Brain microvascular endothelial cell (primary cell): ENCODE data around the gene PPFIA3.
"Not testable (repeated sequence)": the region's sequence is repeated elsewhere in the genome, so short reads cannot be mapped to it uniquely, and the experiment has no call there.

Source experiments
- DNase-seq: peaks from one replicate; pipeline ENCODE4 v3.0.0-alpha.2; 2020
- H3K27ac ChIP-seq: fragments of 250-450 bp; sonication (Bioruptor Pico); 2 replicates; pipeline ENCODE4 v1.5.1; 2020; ENCODE audit warnings: mild to moderate bottlenecking, moderate library complexity
- H3K27me3 ChIP-seq: fragments of 250-450 bp; sonication (Bioruptor Pico); replicated peaks from 2 replicates; pipeline ENCODE4 v1.5.1; 2020; ENCODE audit warnings: mild to moderate bottlenecking
- H3K36me3 ChIP-seq: fragments of 250-450 bp; sonication (Bioruptor Pico); replicated peaks from 2 replicates; pipeline ENCODE4 v1.5.1; 2020; ENCODE audit warnings: mild to moderate bottlenecking
- H3K4me3 ChIP-seq: 2 replicates; pipeline ENCODE4 v1.5.1; 2011; ENCODE audit warnings: low read depth, mild to moderate bottlenecking, control low read depth, low read length, moderate library complexity
- in situ Hi-C: cut with HindIII; loops from 2 replicates; pipeline ENCODE4 v1.10.0; 2017; ENCODE audit warnings: low sequenced_read_pairs, low pct_ligation_motif_present
- TF ChIP-seq, protein P1 (sequence below): IDR thresholded peaks from 2 replicates; pipeline ENCODE4 v1.5.1; 2011; ENCODE audit warnings: low read depth, mild to moderate bottlenecking, moderate library complexity, low read length, control low read depth, inconsistent platforms; ENCODE audit errors: missing control alignments

Gene PPFIA3

DNA sequence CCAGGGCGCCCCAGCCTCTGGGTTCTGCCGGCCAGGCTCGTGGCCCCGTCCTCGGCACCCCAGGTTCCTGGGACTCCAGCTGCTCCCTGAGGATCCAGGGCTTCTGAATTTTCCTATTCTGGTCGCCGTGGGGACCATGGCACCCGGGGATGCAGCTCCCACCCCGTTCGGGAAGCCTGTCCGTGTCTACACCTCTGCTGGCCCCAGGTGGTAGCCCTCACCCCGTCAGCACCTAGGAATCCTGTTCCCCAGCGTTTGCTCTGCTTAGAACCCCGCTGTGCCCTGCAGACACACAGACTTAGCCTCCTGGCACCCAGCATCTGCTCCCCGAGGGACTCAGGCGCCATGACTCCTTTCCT is 960 bp downstream of the PPFIA3 start:
- in situ Hi-C loops: no loop called here
- Histone ChIP-seq H3K27me3 (no peaks in the 10 kb centered on the region), H3K36me3 (no peaks in the 10 kb centered on the region), H3K27ac (no peak overlapping the region), H3K4me3 (no peak overlapping the region)
- TF ChIP-seq, protein P1, sequence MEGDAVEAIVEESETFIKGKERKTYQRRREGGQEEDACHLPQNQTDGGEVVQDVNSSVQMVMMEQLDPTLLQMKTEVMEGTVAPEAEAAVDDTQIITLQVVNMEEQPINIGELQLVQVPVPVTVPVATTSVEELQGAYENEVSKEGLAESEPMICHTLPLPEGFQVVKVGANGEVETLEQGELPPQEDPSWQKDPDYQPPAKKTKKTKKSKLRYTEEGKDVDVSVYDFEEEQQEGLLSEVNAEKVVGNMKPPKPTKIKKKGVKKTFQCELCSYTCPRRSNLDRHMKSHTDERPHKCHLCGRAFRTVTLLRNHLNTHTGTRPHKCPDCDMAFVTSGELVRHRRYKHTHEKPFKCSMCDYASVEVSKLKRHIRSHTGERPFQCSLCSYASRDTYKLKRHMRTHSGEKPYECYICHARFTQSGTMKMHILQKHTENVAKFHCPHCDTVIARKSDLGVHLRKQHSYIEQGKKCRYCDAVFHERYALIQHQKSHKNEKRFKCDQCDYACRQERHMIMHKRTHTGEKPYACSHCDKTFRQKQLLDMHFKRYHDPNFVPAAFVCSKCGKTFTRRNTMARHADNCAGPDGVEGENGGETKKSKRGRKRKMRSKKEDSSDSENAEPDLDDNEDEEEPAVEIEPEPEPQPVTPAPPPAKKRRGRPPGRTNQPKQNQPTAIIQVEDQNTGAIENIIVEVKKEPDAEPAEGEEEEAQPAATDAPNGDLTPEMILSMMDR: no peak
- no peak for DNase-seq

DNA sequence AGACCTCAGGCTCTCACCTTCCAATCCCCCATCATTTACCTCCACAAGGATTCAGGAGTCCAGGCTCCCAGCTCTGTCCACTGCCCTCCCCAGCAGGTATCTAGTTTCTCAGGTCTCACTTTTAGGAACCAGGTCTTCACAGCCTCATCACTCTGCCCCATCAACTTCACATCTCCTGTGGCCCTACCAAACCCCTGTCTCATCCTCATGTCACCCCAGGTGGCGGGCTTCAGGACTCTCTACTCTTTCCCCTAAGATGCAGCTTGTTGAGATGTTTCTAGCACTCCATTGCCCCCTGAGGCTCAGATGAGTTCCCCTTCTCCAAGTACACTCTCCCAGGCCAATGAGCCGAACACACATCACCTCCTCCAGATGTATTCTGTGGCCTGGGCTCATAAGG is 1.5 kb downstream of the PPFIA3 start:
- TF ChIP-seq, protein P1: no peak
- H3K4me3 ChIP-seq: no peak overlapping the region
- DNase-seq: no peak
- in situ Hi-C loops: no loop called here
- no peaks in the 10 kb centered on the region for H3K27me3 ChIP-seq
- no peak overlapping the region for H3K27ac ChIP-seq
- H3K36me3 ChIP-seq: no peaks in the 10 kb centered on the region

DNA sequence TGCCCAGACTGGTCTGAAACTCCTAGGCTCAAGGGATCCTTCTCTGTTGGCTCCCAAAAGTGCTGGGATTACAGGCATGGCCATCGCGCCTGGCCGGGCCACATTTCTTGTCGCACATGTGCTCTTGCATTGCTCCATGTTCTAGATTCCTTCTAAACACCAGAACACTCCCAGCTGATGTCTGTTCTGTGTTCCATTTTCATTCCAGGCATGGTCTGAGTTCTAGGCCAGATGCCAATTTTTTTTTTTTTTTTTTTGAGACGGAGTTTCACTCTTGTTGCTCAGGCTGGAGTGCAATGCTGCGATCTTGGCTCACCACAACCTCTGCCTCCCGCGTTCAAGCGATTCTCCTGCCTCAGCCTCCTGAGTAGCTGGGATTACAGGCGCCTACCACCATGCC is 2.5 kb downstream of the PPFIA3 start:
- H3K27me3 ChIP-seq, H3K27ac ChIP-seq, DNase-seq, in situ Hi-C loops, H3K4me3 ChIP-seq, H3K36me3 ChIP-seq: not testable (repeated sequence)

DNA sequence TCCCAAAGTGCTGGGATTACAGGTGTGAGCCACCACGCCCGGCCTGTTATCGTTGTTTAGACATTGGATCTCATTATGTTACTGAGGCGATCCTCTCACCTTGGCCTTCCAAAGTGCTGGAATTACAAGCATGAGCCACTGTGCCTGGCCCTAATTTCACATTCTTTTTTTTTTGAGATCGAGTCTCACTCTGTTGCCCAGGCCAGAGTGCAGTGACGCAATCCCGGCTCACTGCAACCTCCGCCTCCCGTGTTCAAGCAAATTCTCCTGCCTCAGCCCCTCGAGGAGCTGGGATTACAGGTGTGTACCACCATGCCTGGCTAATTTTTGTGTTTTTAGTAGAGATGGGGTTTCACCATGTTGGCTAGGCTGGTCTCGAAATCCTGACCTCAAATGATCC is 3.9 kb downstream of the PPFIA3 start:
- H3K36me3 ChIP-seq, H3K27me3 ChIP-seq, in situ Hi-C loops: not testable (repeated sequence)

DNA sequence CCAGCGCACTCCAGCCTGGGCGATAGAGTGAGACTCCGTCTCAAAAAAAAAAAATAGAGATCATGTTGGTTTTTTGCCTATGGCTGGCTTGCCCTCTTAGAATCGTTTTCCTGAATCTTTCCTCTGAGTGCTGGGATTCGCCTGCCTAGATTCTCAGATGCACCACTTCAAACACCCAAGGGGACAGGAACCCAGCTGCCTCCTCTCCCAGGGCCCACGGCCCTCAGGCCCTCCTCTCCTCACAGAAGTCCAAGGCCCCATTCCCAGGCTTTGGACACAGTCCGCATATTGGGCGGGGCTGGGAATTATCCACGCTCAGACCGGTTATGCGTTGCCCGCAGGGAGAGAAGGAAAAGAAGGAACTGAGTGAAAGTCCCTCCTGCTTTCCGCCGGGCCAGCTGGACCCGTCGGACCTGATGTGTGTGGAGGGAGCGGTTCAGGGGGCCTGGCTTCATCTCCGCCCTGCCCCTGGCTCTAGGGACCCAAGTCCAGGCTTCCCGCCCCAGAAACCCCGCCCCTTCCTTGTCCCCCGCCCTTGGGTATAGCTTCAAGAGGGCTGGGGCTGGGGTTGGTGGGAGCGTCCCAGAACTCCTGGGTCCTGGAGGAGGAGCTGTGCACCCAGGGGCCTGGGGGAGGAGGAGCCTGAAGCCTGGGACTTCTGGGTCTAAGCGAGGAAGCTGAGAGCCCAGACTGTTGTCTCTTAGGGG is 5.8 kb downstream of the PPFIA3 start:
- TF ChIP-seq, protein P1: no peak
- H3K4me3 ChIP-seq: no peak overlapping the region
- in situ Hi-C loops: no loop called here
- DNase-seq: no peak
- no peaks in the 10 kb centered on the region for H3K36me3 ChIP-seq
- no peaks in the 10 kb centered on the region for H3K27me3 ChIP-seq
- no peak overlapping the region for H3K27ac ChIP-seq

More for the DNA sequence above, 3.9 kb downstream of the PPFIA3 start:
- not testable (repeated sequence) for DNase-seq, H3K4me3 ChIP-seq, H3K27ac ChIP-seq

DNA sequence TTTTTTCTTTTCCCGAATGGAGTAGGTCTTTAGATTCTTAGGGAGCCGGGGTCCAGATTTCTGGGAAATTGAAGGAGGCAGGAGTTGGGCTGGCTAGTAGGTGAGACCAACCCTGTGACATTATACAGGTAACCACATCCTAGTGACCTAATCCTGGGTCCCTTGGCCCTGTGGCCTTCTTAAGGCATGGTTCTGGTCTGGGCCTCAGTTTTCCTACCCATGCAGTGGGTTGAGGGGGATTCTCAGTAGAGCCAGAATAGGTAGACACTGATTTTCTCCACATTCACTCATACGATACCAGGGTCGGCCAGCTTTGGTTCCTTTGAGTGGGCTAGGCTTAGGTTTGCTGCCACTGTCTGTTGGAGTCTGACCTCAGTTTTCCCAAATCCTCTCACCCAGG is 7.2 kb downstream of the PPFIA3 start:
- no peak overlapping the region for H3K4me3 ChIP-seq
- H3K36me3 ChIP-seq: no peaks in the 10 kb centered on the region
- H3K27ac ChIP-seq: no peak overlapping the region
- TF ChIP-seq, protein P1: no peak
- no peaks in the 10 kb centered on the region for H3K27me3 ChIP-seq
- no peak for DNase-seq
- in situ Hi-C loops: no loop called here

DNA sequence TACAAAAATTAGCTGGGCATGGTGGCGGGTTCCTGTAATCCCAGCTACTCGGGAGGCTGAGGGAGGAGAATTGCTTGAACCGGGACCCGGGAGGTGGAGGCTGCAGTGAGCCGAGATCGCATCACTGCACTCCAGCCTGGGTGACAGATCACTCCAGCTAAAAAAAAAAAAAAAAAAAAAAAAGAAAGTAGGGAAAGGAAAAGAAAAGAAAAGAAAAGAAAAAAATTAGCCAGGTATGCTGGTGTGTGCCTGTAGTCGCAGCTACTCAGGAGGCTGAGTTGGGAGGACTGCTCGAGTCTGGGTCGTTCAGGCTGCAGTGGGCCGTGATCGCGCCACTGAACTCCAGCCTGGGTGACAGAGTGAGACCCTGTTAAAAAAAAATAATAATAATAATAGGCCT is 7.9 kb downstream of the PPFIA3 start:
- H3K27ac ChIP-seq, H3K4me3 ChIP-seq, DNase-seq, in situ Hi-C loops, H3K36me3 ChIP-seq, H3K27me3 ChIP-seq: not testable (repeated sequence)
